GM13977 (cell line): ENCODE results near the gene PYGO2.

Experiments
- DNase-seq: peaks from one replicate; pipeline ENCODE4 v3.0.0; 2012; ENCODE audit warnings: low spot score
- in situ Hi-C: fragments of 300-500 bp; cut with MboI; formaldehyde crosslinking; loops from one replicate; pipeline ENCODE4 v1.12.0; 2022; ENCODE audit warnings: low sequenced_read_pairs, low pct_unique_long_range_greater_than_20kb, mixed read lengths, inconsistent platforms; ENCODE audit not compliant: unreplicated experiment
- TF ChIP-seq, protein P1 (sequence below): IDR thresholded peaks from 2 replicates; pipeline ENCODE4 v1.5.1; 2012; ENCODE audit warnings: mild to moderate bottlenecking, control low read depth; ENCODE audit not compliant: insufficient read depth; ENCODE audit errors: extremely low read depth, missing control alignments

PYGO2 gene

DNA sequence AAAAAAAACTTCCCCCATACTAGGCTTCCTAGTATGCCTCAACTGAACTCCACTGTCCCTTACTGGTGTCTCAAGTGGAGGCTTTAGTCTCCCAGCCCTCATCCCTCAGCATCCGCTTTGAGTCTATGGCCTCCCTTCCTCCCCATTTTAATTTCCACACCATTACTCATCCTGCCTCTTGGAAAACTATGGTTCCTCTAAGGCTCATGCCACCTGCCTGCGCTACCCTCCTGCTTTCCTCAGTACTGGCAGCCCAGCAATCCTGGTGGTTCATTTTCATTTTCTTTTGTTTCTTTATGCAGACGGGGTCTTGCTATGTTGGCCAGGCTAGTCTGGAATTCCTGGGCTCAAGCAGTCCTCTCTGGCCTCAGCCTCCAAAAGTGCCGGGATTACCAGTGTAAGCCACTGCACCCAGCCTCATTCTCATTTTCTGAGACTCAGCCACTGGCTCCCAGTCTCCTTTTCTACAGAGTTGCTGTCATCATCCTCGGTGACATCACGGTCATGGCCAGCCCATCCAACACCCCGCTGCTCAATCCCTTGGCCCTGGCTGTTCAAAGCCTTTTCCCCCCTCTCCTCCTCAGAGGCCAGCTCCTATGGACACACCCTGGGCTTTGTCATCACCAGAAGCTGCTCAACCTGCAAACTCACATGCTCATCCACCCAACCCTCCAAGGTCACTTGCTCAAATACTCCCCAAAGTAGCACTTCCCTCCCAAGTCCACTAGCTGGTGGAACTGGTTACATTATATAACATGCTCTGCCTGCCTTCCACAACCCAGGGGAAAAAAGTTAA is 22.8 kb downstream of the PYGO2 start:
- TF ChIP-seq, protein P1, sequence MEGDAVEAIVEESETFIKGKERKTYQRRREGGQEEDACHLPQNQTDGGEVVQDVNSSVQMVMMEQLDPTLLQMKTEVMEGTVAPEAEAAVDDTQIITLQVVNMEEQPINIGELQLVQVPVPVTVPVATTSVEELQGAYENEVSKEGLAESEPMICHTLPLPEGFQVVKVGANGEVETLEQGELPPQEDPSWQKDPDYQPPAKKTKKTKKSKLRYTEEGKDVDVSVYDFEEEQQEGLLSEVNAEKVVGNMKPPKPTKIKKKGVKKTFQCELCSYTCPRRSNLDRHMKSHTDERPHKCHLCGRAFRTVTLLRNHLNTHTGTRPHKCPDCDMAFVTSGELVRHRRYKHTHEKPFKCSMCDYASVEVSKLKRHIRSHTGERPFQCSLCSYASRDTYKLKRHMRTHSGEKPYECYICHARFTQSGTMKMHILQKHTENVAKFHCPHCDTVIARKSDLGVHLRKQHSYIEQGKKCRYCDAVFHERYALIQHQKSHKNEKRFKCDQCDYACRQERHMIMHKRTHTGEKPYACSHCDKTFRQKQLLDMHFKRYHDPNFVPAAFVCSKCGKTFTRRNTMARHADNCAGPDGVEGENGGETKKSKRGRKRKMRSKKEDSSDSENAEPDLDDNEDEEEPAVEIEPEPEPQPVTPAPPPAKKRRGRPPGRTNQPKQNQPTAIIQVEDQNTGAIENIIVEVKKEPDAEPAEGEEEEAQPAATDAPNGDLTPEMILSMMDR = no peak
- no peak for DNase-seq
- in situ Hi-C loops = no loop called here

DNA sequence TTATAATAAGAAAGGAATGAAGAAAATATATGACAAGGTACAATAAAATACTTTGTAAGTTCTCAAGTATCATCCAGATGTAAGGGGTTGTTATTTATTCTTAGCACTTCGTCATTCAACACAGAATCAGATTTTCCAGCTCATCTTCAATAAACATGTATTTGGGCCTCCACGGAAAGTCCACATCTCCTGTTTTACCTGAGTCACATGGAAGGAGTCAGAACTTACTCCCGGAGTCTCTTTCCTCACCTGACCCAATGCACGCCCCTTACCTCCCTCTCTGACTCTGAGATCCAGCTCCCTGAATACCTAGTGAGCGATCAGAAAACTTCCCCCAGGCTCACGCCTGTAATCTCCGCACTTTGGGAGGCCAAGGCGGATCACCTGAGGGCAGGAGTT is 23.6 kb downstream of the PYGO2 start:
- TF ChIP-seq, protein P1 = no peak
- no peak for DNase-seq
- in situ Hi-C loops = no loop called here

DNA sequence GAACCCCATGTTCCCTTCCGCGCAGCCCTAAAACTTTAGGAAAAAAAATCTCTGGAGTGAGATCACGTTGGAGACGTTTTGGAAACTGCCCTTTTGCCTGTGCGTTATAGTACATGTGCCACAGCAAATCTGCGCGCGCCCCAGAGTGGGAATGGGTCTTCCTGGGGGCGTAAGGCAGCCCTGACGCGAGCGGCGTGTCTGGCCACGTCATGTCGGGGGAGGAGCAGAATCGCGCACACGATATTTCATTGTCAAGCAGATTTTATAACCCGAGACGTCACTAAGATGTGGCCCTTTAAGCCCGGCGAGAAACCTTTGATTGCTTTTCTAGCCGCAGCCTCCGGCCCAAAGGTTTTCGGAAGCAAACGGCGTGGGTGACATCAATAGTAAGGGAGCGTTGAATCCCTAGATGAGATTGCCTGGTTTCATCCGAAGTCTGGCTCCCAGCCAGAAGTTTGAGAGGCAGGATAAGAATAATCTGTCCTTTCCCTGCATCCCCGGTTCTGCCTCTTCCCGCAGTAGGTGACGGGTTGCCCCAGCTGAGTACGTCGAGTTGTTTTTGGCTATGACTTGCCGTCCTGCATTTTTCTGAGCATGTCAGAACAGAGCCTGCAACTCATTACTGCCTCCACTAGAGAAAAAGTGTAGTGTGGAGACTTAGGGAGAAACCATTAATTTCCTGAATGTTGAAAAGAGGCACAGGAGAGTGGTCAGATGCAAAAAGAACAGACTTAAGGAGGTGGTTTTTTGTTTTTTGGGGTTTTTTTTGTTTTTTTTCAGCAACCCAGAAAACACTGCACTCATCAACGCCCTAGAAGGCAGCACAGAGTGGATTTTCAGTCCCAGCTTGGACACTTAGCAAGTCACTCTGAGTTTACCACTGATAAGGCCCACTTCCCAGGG is 24.2 kb downstream of the PYGO2 start:
- TF ChIP-seq, protein P1 = peak; percentile 21
- in situ Hi-C loops = no loop called here
- DNase-seq = peak; percentile 87

DNA sequence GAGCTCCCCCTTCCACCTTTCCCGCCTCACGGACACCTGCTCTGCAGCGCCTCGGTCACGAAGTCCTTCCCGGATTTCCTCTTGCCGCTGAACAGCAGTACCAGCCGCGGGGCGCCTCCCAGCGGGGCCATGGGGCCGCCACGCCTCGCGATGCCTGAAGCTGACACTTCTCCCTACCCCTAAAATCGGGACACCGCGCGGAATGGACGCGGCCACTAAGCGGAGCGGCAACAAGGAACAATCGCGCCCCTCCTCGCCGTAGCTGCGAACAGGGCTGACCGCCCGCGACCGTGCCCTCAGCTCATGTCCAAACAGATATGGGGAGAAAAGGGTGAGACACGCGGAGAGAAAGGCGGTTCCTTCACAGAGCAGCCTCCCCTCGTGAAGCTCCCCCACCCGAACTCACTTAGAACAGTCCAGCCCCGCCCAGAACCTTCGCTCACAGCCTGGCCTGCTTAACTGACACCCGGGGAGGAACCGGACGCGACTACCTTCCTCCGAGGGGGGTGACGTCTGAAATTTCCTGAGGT is 25.0 kb downstream of the PYGO2 start, which contains the start of gene PMVK:
Gene PMVK, minus strand, starts transcription at position 165 of the 530 bp plus-strand sequence. Its CDS starts 34 bp downstream, at position 131.
- TF ChIP-seq, protein P1 = peak; percentile 49
- in situ Hi-C loops = no loop called here
- DNase-seq = peak; percentile 94

DNA sequence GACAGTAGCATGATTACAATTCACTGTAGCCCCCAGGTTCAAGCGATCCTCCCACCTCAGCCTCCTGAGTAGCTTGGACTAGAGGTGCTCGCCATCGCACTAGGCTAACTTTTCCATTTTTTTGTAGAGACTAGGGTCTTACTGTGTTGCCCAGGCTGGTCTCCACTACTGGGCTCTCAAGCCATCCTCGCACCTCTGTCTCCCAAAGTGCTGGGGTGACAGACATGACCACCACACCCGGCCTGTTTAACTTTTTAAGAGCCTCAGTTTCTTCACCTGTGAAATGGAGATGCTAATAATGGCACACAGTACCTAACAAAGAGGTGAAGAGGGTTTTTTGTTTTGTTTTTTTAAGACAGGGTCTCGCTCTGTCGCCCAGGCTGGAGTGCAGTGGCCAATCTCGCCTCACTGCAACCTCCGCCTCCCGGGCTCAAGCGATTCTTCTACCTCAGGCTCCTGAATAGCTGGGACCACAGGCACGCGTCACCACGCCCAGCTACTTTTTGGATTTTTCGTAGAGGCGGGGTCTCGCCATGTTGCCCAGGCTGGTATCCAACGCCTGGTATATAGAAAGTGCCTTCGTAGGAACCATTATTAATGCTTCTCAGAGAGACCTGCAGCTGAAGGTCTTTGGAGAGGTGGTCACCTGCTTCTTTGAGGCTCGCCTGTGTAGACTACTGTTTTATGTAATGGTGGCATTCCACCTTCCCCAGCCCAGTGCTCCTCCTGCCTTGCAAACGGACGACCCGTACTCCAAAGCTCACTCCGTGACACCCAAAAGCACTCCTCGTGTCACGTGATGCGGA is 25.6 kb downstream of the PYGO2 start:
- DNase-seq = no peak
- TF ChIP-seq, protein P1 = no peak
- in situ Hi-C loops = no loop called here
